Brain microvascular endothelial cell (primary cell): Measurements from ENCODE around the gene SOWAHC.
A peak's percentile ranks its signal among the peaks of the same experiment; 100 is the strongest.

Source experiments
- DNase-seq: peaks from one replicate; pipeline ENCODE4 v3.0.0-alpha.2; 2020
- H3K27ac ChIP-seq: fragments of 250-450 bp; sonication (Bioruptor Pico); 2 replicates; pipeline ENCODE4 v1.5.1; 2020; ENCODE audit warnings: mild to moderate bottlenecking, moderate library complexity
- H3K27me3 ChIP-seq: fragments of 250-450 bp; sonication (Bioruptor Pico); replicated peaks from 2 replicates; pipeline ENCODE4 v1.5.1; 2020; ENCODE audit warnings: mild to moderate bottlenecking
- H3K36me3 ChIP-seq: fragments of 250-450 bp; sonication (Bioruptor Pico); replicated peaks from 2 replicates; pipeline ENCODE4 v1.5.1; 2020; ENCODE audit warnings: mild to moderate bottlenecking
- H3K4me3 ChIP-seq: 2 replicates; pipeline ENCODE4 v1.5.1; 2011; ENCODE audit warnings: low read depth, mild to moderate bottlenecking, control low read depth, low read length, moderate library complexity
- in situ Hi-C: cut with HindIII; loops from 2 replicates; pipeline ENCODE4 v1.10.0; 2017; ENCODE audit warnings: low sequenced_read_pairs, low pct_ligation_motif_present
- TF ChIP-seq, protein P1 (sequence below): IDR thresholded peaks from 2 replicates; pipeline ENCODE4 v1.5.1; 2011; ENCODE audit warnings: low read depth, mild to moderate bottlenecking, moderate library complexity, low read length, control low read depth, inconsistent platforms; ENCODE audit errors: missing control alignments

Gene SOWAHC

DNA sequence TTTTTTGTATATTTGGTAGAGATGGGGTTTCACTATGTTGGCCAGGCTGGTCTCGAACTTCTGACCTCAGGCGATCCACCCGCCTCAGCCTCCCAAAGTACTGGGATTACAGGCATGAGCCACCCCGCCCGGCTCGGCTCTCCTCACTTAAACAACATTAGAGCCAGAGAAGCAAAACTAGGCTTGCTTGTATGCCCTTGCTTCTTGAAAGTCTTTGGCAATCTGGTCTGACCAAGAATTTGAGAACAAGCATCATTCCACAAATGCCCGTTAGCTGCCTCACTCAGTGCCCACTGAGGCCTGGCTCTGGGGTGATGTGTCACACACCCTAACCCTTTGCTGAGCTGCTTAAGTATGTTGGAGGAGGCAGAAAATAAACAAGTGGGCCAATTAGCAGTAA is 33.5 kb downstream of the SOWAHC start:
- H3K36me3 ChIP-seq: no peaks in the 10 kb centered on the region
- H3K27me3 ChIP-seq: no peaks in the 10 kb centered on the region
- in situ Hi-C loops: no loop called here
- peak; percentile 21 for DNase-seq
- TF ChIP-seq, protein P1, sequence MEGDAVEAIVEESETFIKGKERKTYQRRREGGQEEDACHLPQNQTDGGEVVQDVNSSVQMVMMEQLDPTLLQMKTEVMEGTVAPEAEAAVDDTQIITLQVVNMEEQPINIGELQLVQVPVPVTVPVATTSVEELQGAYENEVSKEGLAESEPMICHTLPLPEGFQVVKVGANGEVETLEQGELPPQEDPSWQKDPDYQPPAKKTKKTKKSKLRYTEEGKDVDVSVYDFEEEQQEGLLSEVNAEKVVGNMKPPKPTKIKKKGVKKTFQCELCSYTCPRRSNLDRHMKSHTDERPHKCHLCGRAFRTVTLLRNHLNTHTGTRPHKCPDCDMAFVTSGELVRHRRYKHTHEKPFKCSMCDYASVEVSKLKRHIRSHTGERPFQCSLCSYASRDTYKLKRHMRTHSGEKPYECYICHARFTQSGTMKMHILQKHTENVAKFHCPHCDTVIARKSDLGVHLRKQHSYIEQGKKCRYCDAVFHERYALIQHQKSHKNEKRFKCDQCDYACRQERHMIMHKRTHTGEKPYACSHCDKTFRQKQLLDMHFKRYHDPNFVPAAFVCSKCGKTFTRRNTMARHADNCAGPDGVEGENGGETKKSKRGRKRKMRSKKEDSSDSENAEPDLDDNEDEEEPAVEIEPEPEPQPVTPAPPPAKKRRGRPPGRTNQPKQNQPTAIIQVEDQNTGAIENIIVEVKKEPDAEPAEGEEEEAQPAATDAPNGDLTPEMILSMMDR: no peak
- H3K27ac ChIP-seq: no peak overlapping the region
- H3K4me3 ChIP-seq: no peak overlapping the region

DNA sequence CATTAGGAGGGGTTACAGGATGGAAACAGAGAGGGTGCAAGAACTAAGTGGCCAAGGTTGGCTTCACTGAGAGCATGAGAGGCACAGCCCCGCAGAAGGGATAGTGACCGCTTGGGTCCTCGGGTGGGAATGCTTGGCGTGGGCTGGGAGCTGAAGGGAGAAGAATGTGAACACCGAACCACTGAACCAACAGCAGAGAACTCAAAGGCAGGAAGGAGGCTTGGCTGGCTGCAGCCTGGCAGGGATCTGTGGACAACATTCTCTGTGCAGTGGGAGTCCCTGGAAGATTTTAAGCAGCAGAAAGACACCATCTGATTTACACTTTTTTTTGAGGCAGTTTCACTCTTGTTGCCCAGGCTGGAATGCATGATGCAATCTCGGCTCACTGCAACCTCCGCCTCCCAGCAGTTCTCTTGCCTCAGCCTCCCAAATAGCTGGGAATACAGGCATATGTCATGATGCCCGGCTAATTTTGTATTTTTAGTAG is 33.9 kb downstream of the SOWAHC start:
- no peak overlapping the region for H3K4me3 ChIP-seq
- no peaks in the 10 kb centered on the region for H3K36me3 ChIP-seq
- TF ChIP-seq, protein P1: no peak
- in situ Hi-C loops: no loop called here
- H3K27ac ChIP-seq: no peak overlapping the region
- no peaks in the 10 kb centered on the region for H3K27me3 ChIP-seq
- peak; percentile 11 for DNase-seq

DNA sequence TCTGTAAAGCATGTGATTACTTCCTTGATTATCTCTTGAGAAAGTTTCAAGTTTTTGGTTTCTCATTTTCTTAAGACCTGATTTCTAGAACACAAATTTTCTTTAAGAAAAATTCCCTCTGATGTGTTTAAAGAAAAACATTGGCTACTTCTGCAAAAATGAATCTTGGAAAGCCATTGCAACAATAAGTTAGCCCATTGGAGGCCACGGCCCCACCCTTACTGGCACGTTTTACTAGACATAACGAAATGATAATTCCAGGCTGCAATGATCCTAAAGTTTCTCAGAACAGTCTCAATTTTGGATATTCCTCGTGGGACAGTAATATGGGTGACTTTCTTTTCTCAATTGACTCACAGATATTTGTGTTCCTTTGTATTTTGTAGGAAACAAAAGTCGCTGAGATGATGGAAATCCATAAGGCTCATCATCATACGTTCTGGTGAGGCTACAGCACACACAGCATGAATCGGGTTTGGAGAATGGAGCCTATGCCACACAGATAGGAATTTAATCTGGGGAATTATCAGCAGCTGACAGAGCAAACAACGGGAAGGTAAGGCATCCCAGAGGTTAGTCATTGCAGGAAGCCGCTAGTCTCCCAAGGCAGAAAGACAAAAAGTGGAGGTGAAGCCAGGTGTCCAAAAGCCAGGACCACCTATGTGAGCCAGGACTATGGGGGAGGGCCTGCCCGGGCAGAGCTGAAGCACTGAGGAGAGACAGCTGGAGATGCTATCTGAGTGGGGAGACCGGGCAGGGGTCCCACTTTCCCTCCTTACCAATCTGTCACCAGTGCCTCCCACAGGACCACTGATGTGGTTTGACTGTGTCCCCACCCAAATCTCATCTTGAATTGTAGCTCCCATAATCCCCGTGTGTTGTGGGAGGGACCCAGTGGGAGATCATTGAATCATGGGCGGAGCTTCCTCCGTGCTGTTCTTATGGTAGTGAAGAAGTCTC is 35.9 kb downstream of the SOWAHC start:
- DNase-seq: no peak
- Histone ChIP-seq H3K27ac (no peak overlapping the region), H3K36me3 (no peaks in the 10 kb centered on the region), H3K27me3 (no peaks in the 10 kb centered on the region), H3K4me3 (no peak overlapping the region)
- in situ Hi-C loops: no loop called here
- TF ChIP-seq, protein P1: no peak

DNA sequence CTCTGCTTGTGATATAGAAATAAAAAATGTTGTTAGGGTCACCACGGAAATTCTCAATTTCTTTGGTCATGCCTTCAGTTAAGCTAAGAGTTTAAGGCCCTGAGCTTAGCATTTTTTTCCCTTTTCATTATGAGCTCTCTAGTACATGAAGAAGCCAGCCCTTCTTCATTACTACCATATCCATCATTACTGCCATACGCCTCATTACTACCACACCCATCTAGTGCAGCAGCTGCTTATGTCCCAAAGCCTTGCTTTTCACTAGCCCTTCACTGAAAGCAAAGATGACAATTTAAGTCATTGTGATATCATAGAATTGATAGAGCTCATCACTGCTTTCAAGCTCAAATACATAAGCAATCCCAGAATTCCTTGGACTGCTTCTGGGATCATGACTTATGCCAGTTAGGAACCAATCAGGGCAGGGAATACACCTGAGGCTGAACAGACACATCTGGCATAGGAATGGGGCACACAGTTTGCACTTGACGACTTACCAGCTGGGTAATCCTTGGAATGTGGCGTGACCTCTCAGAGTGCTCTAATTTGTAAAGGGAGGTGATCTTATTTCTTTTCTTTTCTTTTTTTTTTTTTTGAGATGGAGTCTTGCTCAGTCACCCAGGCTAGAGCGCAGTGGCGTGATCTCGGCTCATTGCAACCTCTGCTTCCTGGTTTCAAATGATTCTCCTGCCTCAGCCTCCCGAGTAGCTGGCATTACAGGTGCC is 40.3 kb downstream of the SOWAHC start:
- DNase-seq: no peak
- in situ Hi-C loops: no loop called here
- H3K4me3 ChIP-seq: no peak overlapping the region
- H3K36me3 ChIP-seq: no peaks in the 10 kb centered on the region
- H3K27me3 ChIP-seq: no peaks in the 10 kb centered on the region
- no peak overlapping the region for H3K27ac ChIP-seq
- TF ChIP-seq, protein P1: no peak

DNA sequence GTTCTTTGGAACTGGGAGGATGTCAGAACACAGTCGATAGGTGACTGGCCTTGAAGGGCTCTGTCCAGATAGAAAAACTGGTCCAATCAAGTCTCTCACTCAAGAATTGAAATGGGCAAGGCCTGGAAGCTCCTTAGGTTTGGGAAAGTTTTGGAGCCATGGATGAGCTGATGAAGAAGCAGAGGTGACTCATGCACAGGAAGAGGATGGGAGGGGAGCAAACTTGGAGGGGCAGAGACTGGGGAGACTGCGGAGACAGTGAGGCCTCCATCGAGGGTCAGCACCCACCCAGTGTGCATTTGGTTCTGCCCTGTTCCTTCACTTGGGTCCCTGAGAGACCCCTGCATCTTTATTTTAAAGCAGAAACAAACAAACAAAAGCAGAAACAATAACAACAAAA is 41.1 kb downstream of the SOWAHC start:
- no peak overlapping the region for H3K4me3 ChIP-seq
- in situ Hi-C loops: no loop called here
- H3K27ac ChIP-seq: no peak overlapping the region
- no peaks in the 10 kb centered on the region for H3K36me3 ChIP-seq
- no peaks in the 10 kb centered on the region for H3K27me3 ChIP-seq
- no peak for DNase-seq
- TF ChIP-seq, protein P1: no peak
